ENCODE results near the gene CFAP299.
"Not testable (repeated sequence)": the region's sequence is repeated elsewhere in the genome, so short reads cannot be mapped to it uniquely, and the experiment has no call there.

CFAP299 gene

GRCh38 chr4:80331693-80332092, 3.8 kb upstream of the CFAP299 start:
- no peak for DNase-seq (ENCODE audit: low read depth in 2 of 2)

GRCh38 chr4:80333121-80333520, 2.4 kb upstream of the CFAP299 start:
- no peak for DNase-seq (ENCODE audit: low read depth in 2 of 2)

GRCh38 chr4:80334568-80334967, 962 bp upstream of the CFAP299 start:
- no peak for DNase-seq (ENCODE audit: low read depth in 2 of 2)

- DNase-seq (ENCODE audit: low read depth in 2 of 2): no peak
Observed at GRCh38 chr4:80335226-80335553, 340 bp upstream of the CFAP299 start.

- DNase-seq (ENCODE audit: low read depth in 2 of 2): no peak
Observed at GRCh38 chr4:80336582-80336981, 1.1 kb downstream of the CFAP299 start.

GRCh38 chr4:80340036-80340435, 4.5 kb downstream of the CFAP299 start:
- no peak for DNase-seq (ENCODE audit: low read depth in 2 of 2)

GRCh38 chr4:80342684-80343083, 7.2 kb downstream of the CFAP299 start:
- not testable (repeated sequence) for DNase-seq (ENCODE audit: low read depth in 2 of 2)

GRCh38 chr4:80343887-80344286, 8.4 kb downstream of the CFAP299 start:
- DNase-seq (ENCODE audit: low read depth in 2 of 2): no peak

- DNase-seq (ENCODE audit: low read depth in 2 of 2): no peak
Observed at GRCh38 chr4:80360084-80360483, 24.6 kb downstream of the CFAP299 start.

- no peak for DNase-seq (ENCODE audit: low read depth in 2 of 2)
Observed at GRCh38 chr4:80360900-80361299, 25.4 kb downstream of the CFAP299 start.

GRCh38 chr4:80361329-80361900, 25.9 kb downstream of the CFAP299 start:
- no peak for DNase-seq (ENCODE audit: low read depth in 2 of 2)

GRCh38 chr4:80362578-80363181, 27.1 kb downstream of the CFAP299 start:
- peak; percentile 4 to 8 for DNase-seq (ENCODE audit: low read depth in 2 of 2)

- peak; percentile 15 to 27 for DNase-seq (ENCODE audit: low read depth in 2 of 2)
Observed at GRCh38 chr4:80365928-80366327, 30.4 kb downstream of the CFAP299 start.

- no peak for DNase-seq (ENCODE audit: low read depth in 2 of 2)
Observed at GRCh38 chr4:80367737-80368136, 32.2 kb downstream of the CFAP299 start.

- DNase-seq (ENCODE audit: low read depth in 2 of 2): no peak
Observed at GRCh38 chr4:80370635-80371034, 35.1 kb downstream of the CFAP299 start.

- DNase-seq (ENCODE audit: low read depth in 2 of 2): no peak
Observed at GRCh38 chr4:80371046-80371445, 35.5 kb downstream of the CFAP299 start.

- DNase-seq (ENCODE audit: low read depth in 2 of 2): no peak
Observed at GRCh38 chr4:80374180-80374579, 38.6 kb downstream of the CFAP299 start.

- no peak for DNase-seq (ENCODE audit: low read depth in 2 of 2)
Observed at GRCh38 chr4:80382090-80382832, 46.7 kb downstream of the CFAP299 start.

- DNase-seq (ENCODE audit: low read depth in 2 of 2): no peak
Observed at GRCh38 chr4:80385397-80386280, 50.1 kb downstream of the CFAP299 start.

- DNase-seq (ENCODE audit: low read depth in 2 of 2): no peak
Observed at GRCh38 chr4:80386281-80386886, 50.9 kb downstream of the CFAP299 start.

- no peak for DNase-seq (ENCODE audit: low read depth in 2 of 2)
Observed at GRCh38 chr4:80387390-80388283, 52.1 kb downstream of the CFAP299 start.

Data from activated CD4-positive, alpha-beta T cell treated with anti-CD3 and anti-CD28 coated beads for 24 hours (primary cell).